HG03095 (cell line): ENCODE data around the gene NPDC1.
"Not testable (repeated sequence)": the region's sequence is repeated elsewhere in the genome, so short reads cannot be mapped to it uniquely, and the experiment has no call there.

Source experiments
- ATAC-seq: cut with Tn5 transposase; IDR thresholded peaks from one replicate; pipeline ENCODE4 v1.9.1; 2021; ENCODE audit warnings: moderate library complexity; ENCODE audit not compliant: unreplicated experiment

NPDC1 gene

GRCh38 chr9:137042751-137043727 lies 2.9 kb downstream of the NPDC1 start:
- no peak for ATAC-seq

- no peak for ATAC-seq
Measured at GRCh38 chr9:137041124-137041523, 4.9 kb downstream of the NPDC1 start.

GRCh38 chr9:137040568-137040967 lies 5.4 kb downstream of the NPDC1 start:
- no peak for ATAC-seq

- ATAC-seq, result no peak
Measured at GRCh38 chr9:137039611-137040366, 6.2 kb downstream of the NPDC1 start.

- no peak for ATAC-seq
Measured at GRCh38 chr9:137038916-137039315, 7.1 kb downstream of the NPDC1 start.

GRCh38 chr9:137037483-137037882 lies 8.5 kb downstream of the NPDC1 start:
- no peak for ATAC-seq

- ATAC-seq, result no peak
Measured at GRCh38 chr9:137037035-137037434, 8.9 kb downstream of the NPDC1 start.

- no peak for ATAC-seq
Measured at GRCh38 chr9:137035937-137036336, 10.0 kb downstream of the NPDC1 start.

GRCh38 chr9:137035507-137035834 lies 10.5 kb downstream of the NPDC1 start:
- ATAC-seq, result no peak

- peak; percentile 53 for ATAC-seq
Measured at GRCh38 chr9:137034709-137035506, 11.1 kb downstream of the NPDC1 start.

GRCh38 chr9:137034039-137034708 lies 11.8 kb downstream of the NPDC1 start:
- ATAC-seq, result no peak

GRCh38 chr9:137033481-137033880 lies 12.5 kb downstream of the NPDC1 start:
- ATAC-seq, result not testable (repeated sequence)

GRCh38 chr9:137032858-137033257 lies 13.1 kb downstream of the NPDC1 start:
- no peak for ATAC-seq

GRCh38 chr9:137031904-137032640 lies 13.9 kb downstream of the NPDC1 start, which contains the start of gene FUT7:
Gene FUT7, minus strand, starts transcription at chr9:137032088. Its CDS starts 97 bp downstream, at chr9:137031991.
- ATAC-seq, result no peak

- no peak for ATAC-seq
Measured at GRCh38 chr9:137030538-137031527, 15.1 kb downstream of the NPDC1 start.

GRCh38 chr9:137030006-137030405 lies 16.0 kb downstream of the NPDC1 start:
- no peak for ATAC-seq

GRCh38 chr9:137029058-137029936 lies 16.7 kb downstream of the NPDC1 start:
- no peak for ATAC-seq
